ENCODE measurements around the gene SPANXB1.
"Not testable (repeated sequence)": the region's sequence is repeated elsewhere in the genome, so short reads cannot be mapped to it uniquely, and the experiment has no call there.

- TF ChIP-seq CTCF (IDR thresholded peaks at IDR 0.05 in 8 of 11, conservative IDR thresholded peaks at IDR 0.05 in 3 of 11); POLR2A (IDR thresholded peaks at IDR 0.05); POLR2AphosphoS5 (IDR thresholded peaks at IDR 0.05): not testable (repeated sequence)
Observed at GRCh38 chrX:141002568-141002967, at the start of gene SPANXB1.

Data from spleen (tissue), 7 donors.